K562 (cell line): ENCODE data around the gene SLFNL1. TPM values are rescaled to one million over a fixed set of nuclear protein-coding genes. Genes with fewer than 3 reads are reported as not detected.

Experiments
- JUND ChIP-seq, 2 experiments: IDR thresholded peaks; 2 replicates in 1 of 2; 3 replicates in 1 of 2; pipeline ENCODE4 v1.6.1; 2011; ENCODE audit warnings: borderline replicate concordance in 2 of 2, low read depth in 2 of 2, low read length in 2 of 2, improper control_type of control experiment in 1 of 2, missing biosample characterization in 1 of 2, missing genetic modification characterization in 1 of 2, missing genetic modification reagents in 1 of 2
- MTF1 ChIP-seq: fragments of 250-450 bp; sonication (Bioruptor Pico); IDR thresholded peaks from 2 replicates; pipeline ENCODE4 v1.9.0; 2021; ENCODE audit warnings: moderate library complexity, mild to moderate bottlenecking, inconsistent platforms, borderline replicate concordance
- NR0B1 ChIP-seq: fragments of 450-650 bp; IDR thresholded peaks from one replicate; pipeline ENCODE4 v1.6.1; 2018; ENCODE audit warnings: mild to moderate bottlenecking, moderate library complexity; ENCODE audit not compliant: partially characterized antibody
- PHF8 ChIP-seq: fragments of 200-600 bp; sonication (generic); IDR thresholded peaks from 2 replicates; pipeline ENCODE4 v1.6.1; 2012; ENCODE audit warnings: mixed run types, mild to moderate bottlenecking, inconsistent platforms, low read length, moderate library complexity, borderline replicate concordance
- POLR2G ChIP-seq: fragments of 200-400 bp; formaldehyde crosslinking; IDR thresholded peaks from 2 replicates; pipeline ENCODE4 v1.6.1; 2017; ENCODE audit warnings: low read depth, mild to moderate bottlenecking, antibody characterized with exemption, low read length, moderate library complexity
- SFPQ ChIP-seq: fragments of 200-400 bp; formaldehyde crosslinking; IDR thresholded peaks from 2 replicates; pipeline ENCODE4 v1.6.1; 2017; ENCODE audit warnings: mild to moderate bottlenecking, low read depth, low read length, moderate library complexity
- SMARCE1 ChIP-seq: fragments of 450-650 bp; IDR thresholded peaks from 2 replicates; pipeline ENCODE4 v1.7.1; 2016; ENCODE audit warnings: mild to moderate bottlenecking
- ZBTB43 ChIP-seq: sonication (generic); formaldehyde crosslinking; IDR thresholded peaks from 2 replicates; pipeline ENCODE4 v1.8.0; 2023; ENCODE audit warnings: mild to moderate bottlenecking, missing genetic modification reagents
- ZNF778 ChIP-seq: fragments of 450-650 bp; formaldehyde crosslinking; IDR thresholded peaks from 2 replicates; pipeline ENCODE4 v1.4.0; 2020; ENCODE audit warnings: mild to moderate bottlenecking, moderate library complexity
- polyA plus RNA-seq, 8 experiments: library from polyadenylated mRNA; depleted of rRNA in 4 of 8; stranded (reverse) in 5 of 8; unstranded in 3 of 8; fragments of >200 nt; fragmentation: Nextera tagmentation in 2 of 8; fragmentation: Illumina TruSeq in 1 of 8; extraction: Ambion mirVana in 2 of 8; extraction: Trizol in 1 of 8; gene quantifications; 2 replicates each; pipeline versions ENCODE4 v1.2.1 to v1.2.3, GENCODE V29; 2011 to 2014; ENCODE audit warnings: inconsistent platforms in 1 of 8, missing spikeins in 1 of 8
- total RNA-seq, 7 experiments: library from RNA; depleted of rRNA in 6 of 7; stranded (reverse); fragments of >200 nt in 6 of 7; fragmentation: Illumina TruSeq in 2 of 7; extraction: Trizol in 2 of 7; gene quantifications; 2 replicates each; pipeline versions ENCODE4 v1.2.1 to v1.2.3, GENCODE V29; 2011 to 2021; ENCODE audit warnings: low replicate concordance in 1 of 7
- TF ChIP-seq, protein P1 (sequence below), 2 experiments: fragments of 450-650 bp; formaldehyde crosslinking in 1 of 2; IDR thresholded peaks; 2 replicates each; pipeline versions ENCODE4 v1.4.0 to v1.6.1; 2014 to 2020; ENCODE audit warnings: mild to moderate bottlenecking in 2 of 2, borderline replicate concordance in 1 of 2, low read depth in 1 of 2
- TF ChIP-seq, protein P2 (sequence below): sonication (generic); formaldehyde crosslinking; IDR thresholded peaks from 2 replicates; pipeline ENCODE4 v1.8.1; 2022; ENCODE audit warnings: missing genetic modification reagents

The SLFNL1 gene
- total and polyA plus RNA-seq, 9 of the 15 experiments (the other 6 are each of a cell fraction or from before 2014, with no cell fraction given), result 0.05 to 0.14 (median 0.06) TPM; not detected in 5

GRCh38 chr1:41023279-41023990, 1.9 kb upstream of the SLFNL1 start (continued):
- TF ChIP-seq NR0B1 (no peak), ZNF778 (no peak), MTF1 (CRISPR knock-in tag) (no peak), JUND (IDR thresholded peaks at IDR 0.05; ENCODE audit: borderline replicate concordance, low read depth, low read length) (no peak), JUND (tag; IDR thresholded peaks at IDR 0.05; ENCODE audit: borderline replicate concordance, low read depth, low read length) (no peak), POLR2G (peak; percentile 68), ZBTB43 (CRISPR knock-in tag) (no peak), SMARCE1 (no peak), SFPQ (no peak), PHF8 (no peak)
- TF ChIP-seq, protein P1, sequence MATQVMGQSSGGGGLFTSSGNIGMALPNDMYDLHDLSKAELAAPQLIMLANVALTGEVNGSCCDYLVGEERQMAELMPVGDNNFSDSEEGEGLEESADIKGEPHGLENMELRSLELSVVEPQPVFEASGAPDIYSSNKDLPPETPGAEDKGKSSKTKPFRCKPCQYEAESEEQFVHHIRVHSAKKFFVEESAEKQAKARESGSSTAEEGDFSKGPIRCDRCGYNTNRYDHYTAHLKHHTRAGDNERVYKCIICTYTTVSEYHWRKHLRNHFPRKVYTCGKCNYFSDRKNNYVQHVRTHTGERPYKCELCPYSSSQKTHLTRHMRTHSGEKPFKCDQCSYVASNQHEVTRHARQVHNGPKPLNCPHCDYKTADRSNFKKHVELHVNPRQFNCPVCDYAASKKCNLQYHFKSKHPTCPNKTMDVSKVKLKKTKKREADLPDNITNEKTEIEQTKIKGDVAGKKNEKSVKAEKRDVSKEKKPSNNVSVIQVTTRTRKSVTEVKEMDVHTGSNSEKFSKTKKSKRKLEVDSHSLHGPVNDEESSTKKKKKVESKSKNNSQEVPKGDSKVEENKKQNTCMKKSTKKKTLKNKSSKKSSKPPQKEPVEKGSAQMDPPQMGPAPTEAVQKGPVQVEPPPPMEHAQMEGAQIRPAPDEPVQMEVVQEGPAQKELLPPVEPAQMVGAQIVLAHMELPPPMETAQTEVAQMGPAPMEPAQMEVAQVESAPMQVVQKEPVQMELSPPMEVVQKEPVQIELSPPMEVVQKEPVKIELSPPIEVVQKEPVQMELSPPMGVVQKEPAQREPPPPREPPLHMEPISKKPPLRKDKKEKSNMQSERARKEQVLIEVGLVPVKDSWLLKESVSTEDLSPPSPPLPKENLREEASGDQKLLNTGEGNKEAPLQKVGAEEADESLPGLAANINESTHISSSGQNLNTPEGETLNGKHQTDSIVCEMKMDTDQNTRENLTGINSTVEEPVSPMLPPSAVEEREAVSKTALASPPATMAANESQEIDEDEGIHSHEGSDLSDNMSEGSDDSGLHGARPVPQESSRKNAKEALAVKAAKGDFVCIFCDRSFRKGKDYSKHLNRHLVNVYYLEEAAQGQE (IDR thresholded peaks at IDR 0.05; ENCODE audit: borderline replicate concordance), result 0 out of 2 replicates have a peak, but pooled peaks have one; percentile 4
- TF ChIP-seq, protein P1 (CRISPR knock-in tag; IDR thresholded peaks at IDR 0.05; ENCODE audit: low read depth), result no peak
- TF ChIP-seq, protein P2, sequence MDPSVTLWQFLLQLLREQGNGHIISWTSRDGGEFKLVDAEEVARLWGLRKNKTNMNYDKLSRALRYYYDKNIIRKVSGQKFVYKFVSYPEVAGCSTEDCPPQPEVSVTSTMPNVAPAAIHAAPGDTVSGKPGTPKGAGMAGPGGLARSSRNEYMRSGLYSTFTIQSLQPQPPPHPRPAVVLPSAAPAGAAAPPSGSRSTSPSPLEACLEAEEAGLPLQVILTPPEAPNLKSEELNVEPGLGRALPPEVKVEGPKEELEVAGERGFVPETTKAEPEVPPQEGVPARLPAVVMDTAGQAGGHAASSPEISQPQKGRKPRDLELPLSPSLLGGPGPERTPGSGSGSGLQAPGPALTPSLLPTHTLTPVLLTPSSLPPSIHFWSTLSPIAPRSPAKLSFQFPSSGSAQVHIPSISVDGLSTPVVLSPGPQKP (CRISPR knock-in tag), result no peak
